A673 (cell line): ENCODE data around the gene KRTAP10-2.

Experiments used
- CTCF ChIP-seq: fragments of 300-800, 200-600 bp; sonication (generic); conservative IDR thresholded peaks from 2 replicates; pipeline ENCODE4 v1.5.1; 2017; ENCODE audit warnings: low read depth, mild to moderate bottlenecking, antibody characterized with exemption, low read length, moderate library complexity, mixed read lengths
- EZH2 ChIP-seq: fragments of 200-600 bp; sonication (generic); IDR thresholded peaks from 2 replicates; pipeline ENCODE4 v1.6.1; 2017; ENCODE audit warnings: borderline replicate concordance, low read depth, mild to moderate bottlenecking, mixed read lengths, antibody characterized with exemption, low read length; ENCODE audit not compliant: poor library complexity, severe bottlenecking

GRCh38 chr21:44522753-44523204 is 28.5 kb downstream of the KRTAP10-2 start:
- no peak for TF ChIP-seq EZH2
- no peak for TF ChIP-seq CTCF
